Bronchial epithelial cell (primary cell): ENCODE measurements around the gene MZF1. TPM values are rescaled to one million over a fixed set of nuclear protein-coding genes. Genes with fewer than 3 reads are reported as not detected.

ENCODE experiments used
- DNase-seq: peaks from one replicate; pipeline ENCODE4 v3.0.0-alpha.2; 2010; ENCODE audit warnings: low read depth
- FAIRE-seq: peaks from 2 replicates; lab custom pipeline; 2011; peaks lifted over from hg19 to GRCh38; lab: Jason Lieb, UNC
- H3K27me3 ChIP-seq: 2 replicates; pipeline ENCODE4 v1.5.1; 2011; ENCODE audit warnings: low read length; ENCODE audit not compliant: control insufficient read depth, insufficient read depth
- H3K36me3 ChIP-seq: 2 replicates; pipeline ENCODE4 v1.5.1; 2011; ENCODE audit warnings: low read length; ENCODE audit not compliant: control insufficient read depth, insufficient read depth
- H3K4me3 ChIP-seq: 2 replicates; pipeline ENCODE4 v1.5.1; 2011; ENCODE audit warnings: mild to moderate bottlenecking, low read depth, low read length, control low read depth
- CTCF ChIP-seq: IDR thresholded peaks from 2 replicates; pipeline ENCODE4 v1.5.1; 2011; ENCODE audit warnings: mild to moderate bottlenecking, moderate library complexity, low read length, control low read depth, inconsistent platforms; ENCODE audit not compliant: insufficient read depth, severe bottlenecking
- total RNA-seq: library from RNA; depleted of rRNA; stranded (reverse); fragments of >200 nt; gene quantifications from 2 replicates; pipeline ENCODE4 v1.2.1, GENCODE V29; 2014

Gene MZF1
- total RNA-seq, 1 donor from 2014 or later, result 14.7 TPM

GRCh38 chr19:58538257-58539168 is 34.6 kb downstream of the MZF1 start:
- H3K27me3 ChIP-seq, result no peaks in the 10 kb centered on the region
- no peaks in the 10 kb centered on the region for H3K36me3 ChIP-seq
- DNase-seq, result no peak
- no peak for TF ChIP-seq CTCF
- peak overlapping the region; percentile 35 for H3K4me3 ChIP-seq
- FAIRE-seq, result no peak

GRCh38 chr19:58536852-58537798 is 36.0 kb downstream of the MZF1 start:
- TF ChIP-seq CTCF, result no peak

GRCh38 chr19:58535857-58536256 is 37.3 kb downstream of the MZF1 start:
- no peak for FAIRE-seq
- no peaks in the 10 kb centered on the region for H3K36me3 ChIP-seq
- TF ChIP-seq CTCF, result no peak
- no peak overlapping the region for H3K4me3 ChIP-seq
- no peaks in the 10 kb centered on the region for H3K27me3 ChIP-seq
- DNase-seq, result no peak

More at GRCh38 chr19:58536852-58537798, 36.0 kb downstream of the MZF1 start:
- FAIRE-seq, result no peak
- no peak for DNase-seq
- Histone ChIP-seq H3K36me3 (no peaks in the 10 kb centered on the region), H3K27me3 (no peaks in the 10 kb centered on the region), H3K4me3 (no peak overlapping the region)

- DNase-seq, result no peak
- no peak for TF ChIP-seq CTCF
- H3K36me3 ChIP-seq, result no peaks in the 10 kb centered on the region
- FAIRE-seq, result no peak
- no peaks in the 10 kb centered on the region for H3K27me3 ChIP-seq
- no peak overlapping the region for H3K4me3 ChIP-seq
Observed at GRCh38 chr19:58531034-58531840, 41.9 kb downstream of the MZF1 start.

- TF ChIP-seq CTCF, result no peak
- DNase-seq (no peak), FAIRE-seq (no peak)
- Histone ChIP-seq H3K4me3 (no peak overlapping the region), H3K27me3 (no peaks in the 10 kb centered on the region), H3K36me3 (no peaks in the 10 kb centered on the region)
Observed at GRCh38 chr19:58529405-58529804, 43.7 kb downstream of the MZF1 start.
